Body of pancreas (tissue), 4 donors: ENCODE measurements around the gene DNAJC30. TPM values are rescaled to one million over a fixed set of nuclear protein-coding genes. Genes with fewer than 3 reads are reported as not detected.
A peak's percentile ranks its signal among the peaks of the same experiment; 100 is the strongest.
"Not testable (repeated sequence)": the region's sequence is repeated elsewhere in the genome, so short reads cannot be mapped to it uniquely, and the experiment has no call there.

Experiments used
- ATAC-seq: fragments of 150-250 bp; one replicate; pipeline ENCODE4 v1.9.1; 2016
- DNase-seq, 4 donors: peaks; one replicate each; pipeline ENCODE4 v3.0.0-alpha.2; 2019
- H3K27ac ChIP-seq, 4 donors: fragments of 200-600 bp; sonication (generic); 1 replicate in 3 of 4; 2 replicates in 1 of 4; pipeline versions ENCODE4 v1.5.1 to v1.6.1; 2016 to 2019; ENCODE audit warnings: mild to moderate bottlenecking in 1 of 4, mixed read lengths in 1 of 4, moderate library complexity in 1 of 4
- H3K27me3 ChIP-seq, 2 donors: fragments of 200-600 bp; sonication (generic); one replicate each; pipeline ENCODE4 v1.6.0; 2016; ENCODE audit warnings: mild to moderate bottlenecking in 1 of 2
- H3K36me3 ChIP-seq, 2 donors: fragments of 200-600 bp; sonication (generic); replicated peaks in 1 of 2; 2 replicates each; pipeline ENCODE4 v1.5.1; 2016; ENCODE audit warnings: low read depth in 2 of 2; ENCODE audit not compliant: insufficient read depth in 1 of 2
- H3K4me1 ChIP-seq: fragments of 200-600 bp; sonication (generic); one replicate; pipeline ENCODE4 v1.6.0; 2016
- H3K4me3 ChIP-seq, 2 donors: fragments of 200-600 bp; sonication (generic); 1 replicate in 1 of 2; 2 replicates in 1 of 2; pipeline ENCODE4 v1.5.1; 2016 to 2019
- H3K9me3 ChIP-seq, 3 donors: fragments of 200-600 bp; sonication (generic); 1 replicate in 2 of 3; 2 replicates in 1 of 3; pipeline ENCODE4 v1.5.1; 2016
- POLR2A ChIP-seq, 3 donors: fragments of 450-650 bp; IDR thresholded peaks; one replicate each; pipeline ENCODE4 v1.6.1; 2016; ENCODE audit warnings: antibody characterized with exemption in 3 of 3, mild to moderate bottlenecking in 2 of 3
- WGBS, 2 donors: methylation state at CpG; one replicate each; pipeline ENCODE4 v1.1.5; 2017; 5-methylcytosine and 5-hydroxymethylcytosine counted together
- intact Hi-C: fragments of 100-400 bp; cut with DNase I; formaldehyde crosslinking; loops from one replicate; pipeline ENCODE4 v1.15.1; 2023
- total RNA-seq, 2 donors: library from RNA; depleted of rRNA; stranded (reverse); fragments of >200 nt; gene quantifications; one replicate each; pipeline ENCODE4 v1.1.0, GENCODE V29; 2016
- TF ChIP-seq, protein P1 (sequence below), 7 experiments: fragments of 450-650 bp in 4 of 7; fragments of 200-600 bp in 3 of 7; sonication (generic) in 3 of 7; IDR thresholded peaks; one replicate each; pipeline ENCODE4 v1.5.1; 2016 to 2019; ENCODE audit warnings: antibody characterized with exemption in 7 of 7

Gene DNAJC30
- total RNA-seq, 2 donors from 2014 or later = 3.6 to 5.6 TPM

DNA sequence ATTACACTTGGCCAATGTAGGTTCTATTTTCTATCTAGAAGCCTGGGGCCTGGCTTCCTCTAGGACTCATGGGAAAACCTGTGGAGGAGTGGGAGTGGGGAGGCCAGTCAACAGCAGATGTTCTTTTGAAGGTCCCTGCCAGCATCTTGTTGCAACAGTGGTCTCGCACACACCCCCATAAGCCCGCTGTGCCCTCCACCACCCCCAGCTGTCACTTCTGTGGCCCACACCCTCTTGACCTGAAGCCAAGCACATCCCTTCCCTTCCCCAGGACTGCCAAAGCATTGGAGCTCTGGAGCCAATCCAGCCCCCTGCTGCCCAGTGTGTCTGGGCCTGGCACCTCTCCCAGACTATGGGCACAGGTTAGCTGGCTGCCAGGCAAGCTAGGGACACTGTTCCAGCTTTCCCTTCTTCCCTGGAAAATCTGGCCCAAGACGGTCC lies 38.1 kb upstream of the DNAJC30 start:
- peaks cover 34% of the 10 kb centered on the region for H3K4me1 ChIP-seq
- TF ChIP-seq, protein P1, sequence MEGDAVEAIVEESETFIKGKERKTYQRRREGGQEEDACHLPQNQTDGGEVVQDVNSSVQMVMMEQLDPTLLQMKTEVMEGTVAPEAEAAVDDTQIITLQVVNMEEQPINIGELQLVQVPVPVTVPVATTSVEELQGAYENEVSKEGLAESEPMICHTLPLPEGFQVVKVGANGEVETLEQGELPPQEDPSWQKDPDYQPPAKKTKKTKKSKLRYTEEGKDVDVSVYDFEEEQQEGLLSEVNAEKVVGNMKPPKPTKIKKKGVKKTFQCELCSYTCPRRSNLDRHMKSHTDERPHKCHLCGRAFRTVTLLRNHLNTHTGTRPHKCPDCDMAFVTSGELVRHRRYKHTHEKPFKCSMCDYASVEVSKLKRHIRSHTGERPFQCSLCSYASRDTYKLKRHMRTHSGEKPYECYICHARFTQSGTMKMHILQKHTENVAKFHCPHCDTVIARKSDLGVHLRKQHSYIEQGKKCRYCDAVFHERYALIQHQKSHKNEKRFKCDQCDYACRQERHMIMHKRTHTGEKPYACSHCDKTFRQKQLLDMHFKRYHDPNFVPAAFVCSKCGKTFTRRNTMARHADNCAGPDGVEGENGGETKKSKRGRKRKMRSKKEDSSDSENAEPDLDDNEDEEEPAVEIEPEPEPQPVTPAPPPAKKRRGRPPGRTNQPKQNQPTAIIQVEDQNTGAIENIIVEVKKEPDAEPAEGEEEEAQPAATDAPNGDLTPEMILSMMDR (IDR thresholded peaks at IDR 0.05) = peak in 2 of 7 experiments; percentile 21 to 24
- TF ChIP-seq POLR2A (IDR thresholded peaks at IDR 0.05) = no peak
- peak overlapping the region; percentile 25 to 39 (median 36) for H3K27ac ChIP-seq
- H3K36me3 ChIP-seq = no peaks in the 10 kb centered on the region
- 10 to 37% methylated on average over 2 to 3 of the region's 3 CpGs for WGBS, 2 donors
- H3K4me3 ChIP-seq = no peak overlapping the region
- H3K9me3 ChIP-seq = no peaks in the 10 kb centered on the region
- intact Hi-C loops = loop anchor here (10.0 kb wide), 1 partner anchor 47 kb away; no protein-coding TSS in a partner anchor
- no peaks in the 10 kb centered on the region for H3K27me3 ChIP-seq
- ATAC-seq (peak; percentile 59), DNase-seq (peak; percentile 86 to 96 (median 91))

DNA sequence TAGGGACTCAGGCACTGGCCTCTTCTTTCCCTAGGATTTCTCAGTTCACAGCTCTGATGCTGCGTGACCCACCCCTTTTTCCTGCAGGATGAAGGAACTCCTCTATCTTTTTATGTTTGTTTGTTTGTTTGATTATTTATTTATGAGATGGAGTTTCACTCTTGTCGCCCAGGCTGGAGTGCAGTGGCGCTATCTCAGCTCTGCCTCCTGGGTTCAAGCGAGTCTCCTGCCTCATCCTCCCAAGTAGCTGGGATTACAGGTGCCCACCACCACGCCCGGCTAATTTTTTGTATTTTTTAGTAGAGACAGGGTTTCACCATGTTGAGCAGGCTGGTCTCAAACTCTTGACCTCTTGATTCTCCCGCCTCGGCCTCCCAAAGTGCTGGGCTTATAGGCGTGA lies 37.2 kb upstream of the DNAJC30 start:
- intact Hi-C loops = loop anchor here (10.0 kb wide), 1 partner anchor 46 kb away; no protein-coding TSS in a partner anchor
- H3K36me3 ChIP-seq, H3K4me3 ChIP-seq, H3K9me3 ChIP-seq, DNase-seq, H3K27ac ChIP-seq, H3K27me3 ChIP-seq, ATAC-seq: not testable (repeated sequence)
- WGBS, 2 donors = 89% methylated on average over 9 of the region's 9 CpGs
- peaks cover 34% of the 10 kb centered on the region for H3K4me1 ChIP-seq

DNA sequence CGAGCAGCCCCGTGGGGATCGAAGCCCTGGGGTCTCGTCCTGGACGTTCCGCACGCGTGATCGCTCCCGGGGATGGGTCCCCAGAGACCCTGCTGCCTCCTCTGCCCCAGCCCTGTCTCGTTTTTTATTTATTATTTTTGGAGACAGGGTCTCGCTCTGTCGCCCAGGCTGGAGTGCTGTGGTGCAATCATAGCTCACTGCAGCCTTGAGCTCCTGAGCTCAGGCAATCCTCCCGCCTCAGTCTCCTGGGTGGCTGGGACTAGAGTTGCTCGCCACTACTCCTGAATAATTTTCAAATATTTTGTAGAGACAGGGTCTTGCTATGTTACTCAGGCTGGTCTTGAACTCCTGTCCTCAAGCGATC lies 36.5 kb upstream of the DNAJC30 start:
- Histone ChIP-seq H3K4me3 (no peak overlapping the region), H3K9me3 (no peaks in the 10 kb centered on the region), H3K4me1 (peaks cover 34% of the 10 kb centered on the region), H3K27me3 (no peaks in the 10 kb centered on the region), H3K36me3 (no peaks in the 10 kb centered on the region), H3K27ac (no peak overlapping the region)
- intact Hi-C loops = loop anchor here (5.0 to 10.0 kb wide), 2 partner anchors 45 to 107 kb away; no protein-coding TSS in a partner anchor
- 15 to 25% methylated on average over 6 to 10 of the region's 16 CpGs for WGBS, 2 donors
- DNase-seq (peak in 2 of 4 donors; percentile 20 to 35), ATAC-seq (peak; percentile 27)
- TF ChIP-seq, protein P1 (IDR thresholded peaks at IDR 0.05) = no peak
- TF ChIP-seq POLR2A (IDR thresholded peaks at IDR 0.05) = no peak

DNA sequence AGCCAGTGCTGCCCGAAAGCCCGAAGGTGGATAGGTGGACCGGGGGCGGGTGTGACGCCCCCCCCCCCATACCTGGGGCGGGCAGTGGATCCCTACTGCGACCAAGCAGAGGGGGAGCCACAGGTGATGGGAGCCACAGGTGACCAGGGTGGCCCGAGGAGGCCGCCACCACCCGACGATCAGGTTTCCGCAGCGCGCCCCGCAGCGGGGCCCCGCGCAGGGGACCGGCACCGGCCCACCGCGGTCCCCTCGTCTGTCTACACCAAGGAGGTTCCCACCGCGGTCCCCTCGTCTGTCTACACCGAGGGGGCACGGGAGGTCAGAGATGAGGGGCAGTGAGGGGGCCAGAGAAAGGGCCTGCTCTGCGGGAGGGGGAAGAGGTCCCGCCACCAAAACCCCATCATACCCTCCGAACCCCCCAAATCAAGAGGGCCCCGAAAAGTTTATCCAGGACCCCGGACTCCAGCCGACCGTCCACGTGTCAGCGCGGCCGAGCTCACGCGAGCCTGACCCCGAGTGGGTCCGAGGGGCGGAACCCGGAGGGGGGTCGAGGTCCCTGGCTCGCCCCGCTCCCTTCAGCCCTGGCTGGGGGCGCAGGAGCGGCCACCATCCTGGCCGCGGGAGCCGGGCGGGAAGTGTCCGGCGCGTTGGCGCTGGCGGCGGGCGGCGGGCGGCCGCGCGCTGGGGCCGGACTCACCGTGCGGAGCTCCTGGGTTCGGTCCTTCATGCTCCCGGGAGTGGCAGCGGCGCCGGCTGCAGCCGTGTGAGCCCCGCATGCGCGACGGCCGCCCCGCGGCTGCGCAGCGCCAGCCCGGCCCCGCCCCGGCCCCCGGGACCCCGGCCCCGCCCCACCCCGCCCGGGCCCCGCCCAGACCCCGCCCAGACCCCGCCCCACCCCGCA lies 35.9 kb upstream of the DNAJC30 start, which contains the start of gene STX1A:
Gene STX1A, minus strand, starts transcription at position 765 of the 901 bp plus-strand sequence. Its CDS starts 38 bp downstream, at position 727.
- intact Hi-C loops = loop anchor here (5.0 kb wide), 1 partner anchor 107 kb away; no protein-coding TSS in a partner anchor
- Histone ChIP-seq H3K36me3 (no peaks in the 10 kb centered on the region), H3K4me3 (peak within 1 kb of the TSS; percentile 51 to 66), H3K4me1 (peaks cover 34% of the 10 kb centered on the region), H3K27ac (no peak within 1 kb of the TSS), H3K27me3 (no peaks in the 10 kb centered on the region), H3K9me3 (no peaks in the 10 kb centered on the region)
- WGBS, 2 donors = 0% methylated on average over 65 of the region's 96 CpGs; no CpG with 5 or more reads in 1 of the 2 donors
- TF ChIP-seq, protein P1 (IDR thresholded peaks at IDR 0.05) = no peak
- no peak for TF ChIP-seq POLR2A (IDR thresholded peaks at IDR 0.05)
- DNase-seq = peak; percentile 74 to 81 (median 78)
- ATAC-seq = peak; percentile 90

DNA sequence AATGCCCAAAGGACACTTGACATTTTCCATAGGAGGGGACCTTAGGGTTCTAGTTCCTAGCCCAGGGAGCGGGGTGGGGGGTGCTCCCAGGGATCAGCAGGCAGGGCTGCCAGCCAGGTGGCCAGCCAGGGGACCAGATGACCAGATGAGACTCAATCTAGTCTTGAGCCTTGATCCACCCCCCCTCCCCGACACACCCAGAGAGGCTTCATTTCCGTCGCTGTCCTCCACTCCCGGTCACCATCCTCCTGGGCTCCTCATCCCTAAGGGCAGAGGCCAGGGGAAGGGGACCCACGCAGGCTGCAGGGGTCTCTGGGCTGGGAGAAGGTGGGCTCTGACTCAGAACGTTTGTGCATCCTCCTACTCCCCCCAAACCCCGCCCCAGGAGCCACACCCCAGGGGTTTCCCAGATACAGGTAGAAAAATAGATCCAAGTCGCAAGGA lies 35.2 kb upstream of the DNAJC30 start:
- DNase-seq (no peak), ATAC-seq (no peak)
- TF ChIP-seq, protein P1 (IDR thresholded peaks at IDR 0.05) = no peak
- TF ChIP-seq POLR2A (IDR thresholded peaks at IDR 0.05) = no peak
- Histone ChIP-seq H3K4me3 (peak overlapping the region in 1 of 2 donors; percentile 51), H3K36me3 (no peaks in the 10 kb centered on the region), H3K27me3 (no peaks in the 10 kb centered on the region), H3K27ac (no peak overlapping the region), H3K9me3 (no peaks in the 10 kb centered on the region), H3K4me1 (peaks cover 34% of the 10 kb centered on the region)
- intact Hi-C loops = loop anchor here (5.0 kb wide), 1 partner anchor 106 kb away; no protein-coding TSS in a partner anchor
- 7 to 61% methylated on average over 3 to 9 of the region's 9 CpGs for WGBS, 2 donors
